CD4-positive, alpha-beta memory T cell (primary cell): ENCODE measurements around the gene MAB21L4. TPM values are rescaled to one million over a fixed set of nuclear protein-coding genes. Genes with fewer than 3 reads are reported as not detected.
A peak's percentile ranks its signal among the peaks of the same experiment; 100 is the strongest.

ENCODE experiments used
- CTCF ChIA-PET: fragments of 350-600 bp; sonication (Branson Sonifier 250); formaldehyde crosslinking; loops from one replicate; lab custom pipeline; 2021; ENCODE audit warnings: inconsistent platforms; ENCODE audit not compliant: partially characterized antibody; lab: Charles Lee
- POLR2A ChIA-PET: fragments of 350-600 bp; sonication (Branson Sonifier 250); formaldehyde crosslinking; loops from one replicate; lab custom pipeline; 2021; ENCODE audit not compliant: partially characterized antibody; lab: Charles Lee
- DNase-seq, 5 donors: peaks; one replicate each; pipeline versions ENCODE4 v3.0.0 to v3.0.0-alpha.2; 2020 to 2022; ENCODE audit warnings: mixed read lengths in 1 of 5
- H3K27ac ChIP-seq: one replicate; pipeline ENCODE4 v1.7.0; 2013; ENCODE audit warnings: low read depth, low read length
- H3K27me3 ChIP-seq: 2 replicates; pipeline ENCODE4 v1.7.0; 2013; ENCODE audit warnings: mild to moderate bottlenecking, low read length, moderate library complexity; ENCODE audit not compliant: insufficient read depth
- H3K36me3 ChIP-seq: 2 replicates; pipeline ENCODE4 v1.7.0; 2013; ENCODE audit warnings: mild to moderate bottlenecking, low read length, moderate library complexity; ENCODE audit not compliant: insufficient read depth
- H3K4me1 ChIP-seq: 2 replicates; pipeline ENCODE4 v1.7.0; 2013; ENCODE audit warnings: mild to moderate bottlenecking, low read length, moderate library complexity; ENCODE audit not compliant: insufficient read depth
- H3K4me3 ChIP-seq, 2 donors: one replicate each; pipeline ENCODE4 v1.7.0; 2013; ENCODE audit warnings: low read length in 2 of 2, mild to moderate bottlenecking in 1 of 2
- H3K9me3 ChIP-seq, 2 donors: one replicate each; pipeline ENCODE4 v1.7.0; 2013; ENCODE audit warnings: low read length in 2 of 2, control low read depth in 1 of 2; ENCODE audit not compliant: control insufficient read depth in 1 of 2
- H3K27ac Mint-ChIP-seq, 7 donors: one replicate each; pipeline ENCODE4 v1.8.0; 2020 to 2021; ENCODE audit warnings: mixed read lengths in 7 of 7, mild to moderate bottlenecking in 6 of 7, inconsistent platforms in 3 of 7, moderate library complexity in 3 of 7
- H3K27me3 Mint-ChIP-seq, 2 donors: one replicate each; pipeline ENCODE4 v1.8.0; 2020 to 2021; ENCODE audit warnings: mixed read lengths in 2 of 2
- H3K36me3 Mint-ChIP-seq, 2 donors: one replicate each; pipeline ENCODE4 v1.8.0; 2020 to 2021; ENCODE audit warnings: mixed read lengths in 2 of 2, inconsistent platforms in 1 of 2, mild to moderate bottlenecking in 1 of 2
- H3K4me1 Mint-ChIP-seq, 4 donors: one replicate each; pipeline ENCODE4 v1.8.0; 2020 to 2021; ENCODE audit warnings: mixed read lengths in 4 of 4, mild to moderate bottlenecking in 1 of 4
- H3K4me3 Mint-ChIP-seq, 8 donors: one replicate each; pipeline ENCODE4 v1.8.0; 2020 to 2021; ENCODE audit warnings: mixed read lengths in 8 of 8, mild to moderate bottlenecking in 7 of 8, moderate library complexity in 6 of 8, inconsistent platforms in 3 of 8
- H3K9me3 Mint-ChIP-seq, 8 donors: one replicate each; pipeline ENCODE4 v1.8.0; 2020 to 2021; ENCODE audit warnings: mixed read lengths in 8 of 8, mild to moderate bottlenecking in 5 of 8, inconsistent platforms in 3 of 8, moderate library complexity in 1 of 8
- intact Hi-C: fragments of 100-400 bp; cut with micrococcal nuclease; formaldehyde crosslinking; loops from one replicate; pipeline ENCODE4 v1.15.1; 2023
- polyA plus RNA-seq, 2 donors: library from polyadenylated mRNA; unstranded; fragments of 300-500 nt; fragmentation: Illumina TruSeq; gene quantifications; one replicate each; pipeline ENCODE4 v1.2.3, GENCODE V29; 2021
- total RNA-seq, 2 experiments: library from RNA; stranded (reverse); gene quantifications; one replicate each; pipeline ENCODE4 v1.2.3, GENCODE V29; 2021

Gene MAB21L4
- total and polyA plus RNA-seq, 4 experiments from 2014 or later = not detected

DNA sequence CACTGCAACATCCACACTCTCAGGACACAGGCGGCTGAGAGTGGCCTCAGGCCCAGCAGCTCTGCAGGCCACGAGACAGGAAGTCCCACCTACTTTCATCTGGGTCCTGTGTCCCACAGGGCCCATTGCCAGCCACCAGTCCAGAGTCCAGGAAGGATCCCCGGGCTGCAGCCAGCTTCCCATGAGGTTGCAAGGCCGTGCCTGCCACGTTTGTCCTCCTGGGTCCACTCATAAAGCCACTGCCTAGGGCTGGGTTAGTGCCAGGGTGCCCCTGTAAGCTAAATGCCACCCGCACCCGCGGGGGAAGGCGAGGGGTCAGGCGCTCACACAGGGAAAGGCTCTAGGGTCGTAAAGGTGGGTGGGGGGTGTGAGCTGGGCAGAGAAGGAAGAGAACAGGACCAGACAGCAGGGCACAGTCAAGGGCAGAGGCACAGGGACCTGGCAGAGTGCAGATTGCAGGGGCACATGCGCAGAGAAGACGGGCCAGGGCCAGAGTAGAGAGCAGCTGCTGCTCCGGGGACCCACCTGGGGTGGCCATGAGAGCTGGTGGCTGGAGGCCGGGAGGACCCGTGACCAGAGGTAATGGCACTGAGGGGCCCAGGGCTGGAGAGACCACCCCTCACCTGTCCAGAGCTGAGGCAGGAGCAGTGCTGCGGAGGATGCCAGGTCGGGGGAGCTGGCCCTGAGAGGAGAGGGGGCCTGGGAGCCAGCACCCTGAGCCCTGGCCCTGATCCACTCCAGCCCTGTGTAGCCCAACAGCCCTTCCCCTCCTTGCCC is 19.3 kb downstream of the MAB21L4 start:
- ChIA-PET CTCF (interaction anchor here (1.3 kb wide), 1 partner anchor 16 kb away, joined by 3 read pairs; no protein-coding TSS in a partner anchor), POLR2A (no interaction called here)
- H3K27ac Mint-ChIP-seq = no peak overlapping the region

DNA sequence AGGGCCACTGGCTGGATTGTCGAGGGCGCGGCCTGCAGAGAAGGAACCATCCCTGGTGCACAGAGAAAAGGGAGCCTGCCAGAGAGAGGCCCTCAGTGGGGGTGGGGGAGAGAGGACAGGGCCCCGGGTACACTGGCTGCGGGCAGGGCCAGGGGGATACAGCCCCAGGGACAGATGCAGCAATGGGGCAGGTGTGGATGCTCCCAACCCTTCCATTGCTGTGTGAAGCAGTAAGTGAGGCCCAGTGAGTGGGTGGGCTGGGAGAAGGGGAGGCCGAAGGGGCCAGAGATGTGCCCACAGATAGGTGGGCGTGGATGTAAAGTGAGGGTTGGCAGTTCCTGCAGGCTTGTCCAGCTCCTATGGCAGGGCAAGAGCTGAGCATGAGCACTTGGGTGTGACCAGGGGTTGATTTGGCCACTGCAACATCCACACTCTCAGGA is 19.9 kb downstream of the MAB21L4 start:
- H3K36me3 Mint-ChIP-seq = no peaks in the 10 kb centered on the region
- H3K4me1 Mint-ChIP-seq = no peaks in the 10 kb centered on the region
- H3K27me3 Mint-ChIP-seq = peaks cover 0 to 2% of the 10 kb centered on the region in 2 donors
- H3K27ac Mint-ChIP-seq = no peak overlapping the region
- POLR2A ChIA-PET = no interaction called here
- H3K9me3 Mint-ChIP-seq = no peaks in the 10 kb centered on the region
- H3K4me1 ChIP-seq = no peaks in the 10 kb centered on the region
- CTCF ChIA-PET = interaction anchor here (1.3 kb wide), 1 partner anchor 15 kb away, joined by 3 read pairs; no protein-coding TSS in a partner anchor
- no peaks in the 10 kb centered on the region for H3K36me3 ChIP-seq
- H3K27me3 ChIP-seq = no peaks in the 10 kb centered on the region
- H3K4me3 Mint-ChIP-seq = no peak overlapping the region
- DNase-seq = peak in 1 of 5 donors; percentile 9
- H3K27ac ChIP-seq = no peak overlapping the region
- intact Hi-C loops = no loop called here
- no peak overlapping the region for H3K4me3 ChIP-seq
- no peaks in the 10 kb centered on the region for H3K9me3 ChIP-seq

More for the DNA sequence above, 19.3 kb downstream of the MAB21L4 start:
- H3K4me1 Mint-ChIP-seq = no peaks in the 10 kb centered on the region
- Histone ChIP-seq H3K4me3 (no peak overlapping the region), H3K27ac (no peak overlapping the region), H3K27me3 (no peaks in the 10 kb centered on the region), H3K36me3 (no peaks in the 10 kb centered on the region), H3K4me1 (no peaks in the 10 kb centered on the region), H3K9me3 (no peaks in the 10 kb centered on the region)
- no peaks in the 10 kb centered on the region for H3K36me3 Mint-ChIP-seq
- no peaks in the 10 kb centered on the region for H3K9me3 Mint-ChIP-seq
- intact Hi-C loops = no loop called here
- H3K27me3 Mint-ChIP-seq = peaks cover 0 to under 1% of the 10 kb centered on the region in 2 donors
- DNase-seq = peak in 1 of 5 donors; percentile 10
- no peak overlapping the region for H3K4me3 Mint-ChIP-seq

DNA sequence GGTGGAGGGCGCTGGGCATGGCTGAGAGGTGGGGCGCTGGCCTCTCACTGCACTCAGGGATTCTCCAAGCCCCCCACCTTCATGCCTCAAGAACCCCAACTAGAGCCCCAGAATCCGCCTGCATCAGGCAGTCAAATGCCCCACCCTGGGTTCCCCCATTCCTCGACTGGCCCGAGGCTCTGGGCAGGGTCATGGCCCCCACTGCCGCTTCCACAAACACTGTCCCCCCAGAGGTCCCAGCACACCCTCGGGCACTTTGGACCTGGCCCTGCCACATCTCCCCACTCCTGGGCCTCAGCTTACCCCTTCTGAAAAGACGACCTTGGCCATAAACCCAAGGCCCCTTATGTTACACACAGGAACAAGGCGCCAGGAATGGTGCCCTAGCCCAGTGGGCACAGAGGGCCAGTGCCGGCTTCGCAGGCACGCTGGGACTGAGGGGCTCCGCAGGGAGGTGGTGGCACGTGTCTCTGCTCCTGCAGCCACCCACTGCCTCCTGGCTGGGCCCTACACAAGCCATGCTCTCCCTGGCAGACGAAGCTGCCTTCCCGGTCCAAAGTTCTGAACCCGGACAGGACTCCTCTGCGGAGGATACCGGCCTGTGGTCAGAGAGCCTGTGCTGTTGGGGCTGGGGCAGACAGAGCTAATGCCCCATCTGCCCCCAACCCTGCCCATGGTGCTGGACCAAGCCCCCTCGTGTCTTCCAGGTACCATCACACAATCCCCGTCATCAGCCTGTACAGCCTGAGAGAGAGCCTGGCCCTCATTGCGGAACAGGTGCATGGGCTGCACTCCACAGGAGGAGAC is 20.5 kb downstream of the MAB21L4 start:
- no peaks in the 10 kb centered on the region for H3K36me3 Mint-ChIP-seq
- no peak overlapping the region for H3K4me3 Mint-ChIP-seq
- H3K27ac Mint-ChIP-seq = no peak overlapping the region
- Histone ChIP-seq H3K27me3 (no peaks in the 10 kb centered on the region), H3K4me3 (no peak overlapping the region), H3K4me1 (no peaks in the 10 kb centered on the region), H3K27ac (no peak overlapping the region), H3K9me3 (no peaks in the 10 kb centered on the region), H3K36me3 (no peaks in the 10 kb centered on the region)
- H3K27me3 Mint-ChIP-seq = peaks cover 0 to 2% of the 10 kb centered on the region in 2 donors
- peak in 1 of 5 donors; percentile 9 for DNase-seq
- POLR2A ChIA-PET = no interaction called here
- H3K9me3 Mint-ChIP-seq = no peaks in the 10 kb centered on the region
- intact Hi-C loops = no loop called here
- CTCF ChIA-PET = no interaction called here
- H3K4me1 Mint-ChIP-seq = no peaks in the 10 kb centered on the region

DNA sequence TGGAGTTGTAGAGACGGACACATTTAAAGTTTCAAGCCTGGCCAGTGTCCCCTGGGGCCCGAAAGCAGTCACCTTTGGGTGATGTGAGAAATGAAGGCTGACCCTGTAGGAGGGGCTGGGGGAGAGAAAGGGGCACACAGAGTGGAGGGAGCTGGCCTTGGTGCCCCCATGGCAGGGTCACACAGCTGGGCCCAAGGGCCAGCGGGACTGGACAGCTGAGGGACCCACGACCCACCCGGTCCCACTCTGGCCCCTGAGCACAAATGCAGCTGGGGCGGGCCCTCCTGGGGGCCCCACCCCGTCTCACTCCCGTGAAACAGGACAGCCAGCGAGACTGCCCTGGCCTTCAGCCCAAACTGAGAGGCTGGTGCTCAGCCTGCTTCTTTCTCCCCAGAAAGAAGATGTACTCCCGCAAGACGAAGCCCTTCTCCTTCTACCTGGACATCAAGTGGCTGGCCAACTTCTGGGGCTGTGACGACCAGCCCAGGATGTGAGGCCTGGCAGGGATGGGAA is 21.2 kb downstream of the MAB21L4 start:
- H3K9me3 Mint-ChIP-seq = no peaks in the 10 kb centered on the region

DNA sequence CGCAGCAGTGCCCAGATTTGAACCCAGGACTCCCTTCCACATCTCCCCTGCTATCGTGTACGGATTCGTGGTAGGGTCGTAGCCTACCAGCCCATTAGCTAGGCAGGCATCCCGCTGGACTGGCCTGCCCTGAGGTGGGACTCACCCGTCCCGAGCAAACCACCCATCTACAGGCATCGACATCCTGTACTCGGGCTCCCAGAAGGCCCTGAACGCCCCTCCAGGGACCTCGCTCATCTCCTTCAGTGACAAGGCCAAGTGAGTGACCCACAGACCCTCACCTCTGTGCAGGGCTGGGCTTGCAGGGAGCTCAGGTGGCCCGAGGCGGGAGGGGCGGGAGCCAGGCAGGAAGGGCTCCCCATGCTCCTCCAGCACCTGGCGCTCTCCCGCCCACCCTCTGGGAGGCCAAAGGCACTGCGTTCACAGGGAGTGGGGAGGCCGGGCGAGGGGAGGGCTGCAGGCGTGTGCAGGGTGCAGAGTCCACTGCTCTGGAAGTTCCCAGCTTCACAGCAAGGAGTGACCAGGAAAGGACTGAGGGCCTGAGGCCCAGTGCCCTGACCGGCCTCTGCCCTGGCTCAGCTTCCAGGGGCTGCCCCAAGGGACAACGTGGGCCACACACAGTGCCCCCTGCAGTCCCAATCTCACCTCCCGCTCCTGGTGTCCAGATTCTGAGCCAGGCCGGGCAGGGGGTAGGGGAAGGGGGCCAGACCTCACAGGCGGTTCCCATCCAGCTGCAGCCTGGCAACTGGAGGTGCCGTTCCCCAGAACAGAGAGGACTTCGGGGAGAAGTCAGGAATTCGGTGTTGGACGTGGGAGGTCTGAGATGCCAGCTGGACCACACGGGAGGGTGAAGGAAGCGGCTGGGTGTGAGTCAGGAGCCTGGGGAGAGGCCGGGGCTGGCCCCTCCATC is 21.9 kb downstream of the MAB21L4 start:
- Histone ChIP-seq H3K4me3 (no peak overlapping the region), H3K36me3 (no peaks in the 10 kb centered on the region), H3K27ac (no peak overlapping the region), H3K9me3 (no peaks in the 10 kb centered on the region), H3K4me1 (no peaks in the 10 kb centered on the region), H3K27me3 (no peaks in the 10 kb centered on the region)
- CTCF ChIA-PET = no interaction called here
- POLR2A ChIA-PET = no interaction called here
- Mint-ChIP-seq H3K27me3 (peaks cover 0 to 2% of the 10 kb centered on the region in 2 donors), H3K27ac (no peak overlapping the region), H3K9me3 (no peaks in the 10 kb centered on the region), H3K36me3 (no peaks in the 10 kb centered on the region), H3K4me3 (no peak overlapping the region), H3K4me1 (no peaks in the 10 kb centered on the region)
- peak in 1 of 5 donors; percentile 13 for DNase-seq
- intact Hi-C loops = no loop called here

More for the DNA sequence above, 21.2 kb downstream of the MAB21L4 start:
- H3K27ac Mint-ChIP-seq = no peak overlapping the region
- Histone ChIP-seq H3K4me3 (no peak overlapping the region), H3K9me3 (no peaks in the 10 kb centered on the region), H3K4me1 (no peaks in the 10 kb centered on the region), H3K36me3 (no peaks in the 10 kb centered on the region), H3K27me3 (no peaks in the 10 kb centered on the region), H3K27ac (no peak overlapping the region)
- POLR2A ChIA-PET = no interaction called here
- peak in 1 of 5 donors; percentile 19 for DNase-seq
- H3K27me3 Mint-ChIP-seq = peaks cover 0 to 2% of the 10 kb centered on the region in 2 donors
- H3K36me3 Mint-ChIP-seq = no peaks in the 10 kb centered on the region
- H3K4me1 Mint-ChIP-seq = no peaks in the 10 kb centered on the region
- H3K4me3 Mint-ChIP-seq = no peak overlapping the region
- CTCF ChIA-PET = no interaction called here
- intact Hi-C loops = no loop called here

DNA sequence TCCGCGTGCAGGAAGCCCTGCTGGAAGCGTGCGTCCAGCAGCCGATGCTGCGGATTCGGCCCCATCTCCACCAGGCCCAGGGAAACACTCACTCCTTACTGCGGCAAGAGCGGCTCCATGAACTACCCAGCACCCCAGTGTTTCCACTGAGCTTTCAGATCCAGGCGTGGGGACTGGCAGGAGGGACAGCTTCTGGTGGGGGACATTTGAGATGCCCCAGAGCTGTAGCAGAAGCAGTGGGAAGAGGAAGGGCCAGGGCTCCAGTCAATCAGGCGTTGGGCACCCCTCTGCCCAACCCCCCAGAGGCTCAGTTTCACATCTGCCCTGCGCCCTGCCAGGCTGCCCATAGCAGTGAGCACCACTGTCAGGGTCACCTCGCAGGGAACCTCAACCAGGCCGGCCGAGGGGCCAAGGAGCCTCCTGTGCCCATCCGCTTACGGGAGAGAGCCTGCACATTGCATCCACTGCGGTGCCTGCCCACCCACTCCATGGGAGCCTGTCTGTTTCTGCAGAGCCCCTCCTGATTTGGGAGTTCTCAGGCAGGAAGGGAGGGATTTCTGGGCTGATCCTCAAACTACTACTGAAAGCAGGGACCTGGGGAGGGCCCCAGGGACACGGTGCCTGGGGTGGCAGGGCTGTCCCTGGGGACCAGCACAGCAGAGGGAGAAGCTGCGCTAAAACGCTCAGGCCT is 22.7 kb downstream of the MAB21L4 start:
- H3K9me3 Mint-ChIP-seq = no peaks in the 10 kb centered on the region
- no peaks in the 10 kb centered on the region for H3K27me3 ChIP-seq
- H3K4me1 ChIP-seq = no peaks in the 10 kb centered on the region
- H3K36me3 ChIP-seq = no peaks in the 10 kb centered on the region
- peaks cover 0 to 2% of the 10 kb centered on the region in 2 donors for H3K27me3 Mint-ChIP-seq
- DNase-seq = peak in 1 of 5 donors; percentile 6
- POLR2A ChIA-PET = no interaction called here
- H3K4me3 ChIP-seq = no peak overlapping the region
- intact Hi-C loops = no loop called here
- no peak overlapping the region for H3K27ac Mint-ChIP-seq
- H3K4me3 Mint-ChIP-seq = no peak overlapping the region
- H3K36me3 Mint-ChIP-seq = no peaks in the 10 kb centered on the region
- H3K27ac ChIP-seq = no peak overlapping the region
- no peaks in the 10 kb centered on the region for H3K4me1 Mint-ChIP-seq
- CTCF ChIA-PET = no interaction called here
- H3K9me3 ChIP-seq = no peaks in the 10 kb centered on the region
